Activated CD4-positive, alpha-beta T cell treated with anti-CD3 and anti-CD28 coated beads, Interleukin-2, amount 10 ng/mL, durations not matched to agents 24 days and 14 days (primary cell): Measurements from ENCODE around the gene CKMT1B. TPM values are rescaled to one million over a fixed set of nuclear protein-coding genes. Genes with fewer than 3 reads are reported as not detected.
"Not testable (repeated sequence)": the region's sequence is repeated elsewhere in the genome, so short reads cannot be mapped to it uniquely, and the experiment has no call there.

Experiments used
- DNase-seq: peaks from one replicate; pipeline ENCODE4 v3.0.0; 2022
- H3K27ac Mint-ChIP-seq: one replicate; pipeline ENCODE4 v1.8.0; 2022; ENCODE audit warnings: mild to moderate bottlenecking, mixed read lengths
- H3K27me3 Mint-ChIP-seq: one replicate; pipeline ENCODE4 v1.8.0; 2022; ENCODE audit warnings: mixed read lengths
- H3K36me3 Mint-ChIP-seq: one replicate; pipeline ENCODE4 v1.8.0; 2022; ENCODE audit warnings: low read depth, mild to moderate bottlenecking, mixed read lengths
- H3K4me1 Mint-ChIP-seq: one replicate; pipeline ENCODE4 v1.8.0; 2021; ENCODE audit warnings: mixed read lengths
- H3K4me3 Mint-ChIP-seq: one replicate; pipeline ENCODE4 v1.8.0; 2022; ENCODE audit warnings: mild to moderate bottlenecking, moderate library complexity, mixed read lengths
- H3K9me3 Mint-ChIP-seq: one replicate; pipeline ENCODE4 v1.8.0; 2021; ENCODE audit warnings: mixed read lengths
- intact Hi-C: fragments of 100-400 bp; cut with micrococcal nuclease; formaldehyde crosslinking; loops from one replicate; pipeline ENCODE4 v1.15.1; 2023
- total RNA-seq: library from RNA; stranded (reverse); gene quantifications from 2 replicates; pipeline ENCODE4 v1.2.3, GENCODE V29; 2022

The CKMT1B gene
- total RNA-seq, result 0.66 and 0.77 TPM in 2 replicates

- DNase-seq, H3K9me3 Mint-ChIP-seq, H3K36me3 Mint-ChIP-seq, H3K27ac Mint-ChIP-seq, intact Hi-C loops, H3K4me3 Mint-ChIP-seq, H3K4me1 Mint-ChIP-seq: not testable (repeated sequence)
- H3K27me3 Mint-ChIP-seq, result peaks cover 11% of the 10 kb centered on the region
Observed at GRCh38 chr15:43593328-43594190, at the start of gene CKMT1B. TSS of gene CKMT1B (plus strand) at chr15:43594027. CDS start at chr15:43594219, 192 bp downstream.

- H3K27ac Mint-ChIP-seq, result no peak overlapping the region
- H3K9me3 Mint-ChIP-seq, result no peaks in the 10 kb centered on the region
- no peak for DNase-seq
- H3K36me3 Mint-ChIP-seq, result peaks cover 8% of the 10 kb centered on the region
- intact Hi-C loops, result no loop called here
- H3K27me3 Mint-ChIP-seq, result no peaks in the 10 kb centered on the region
- H3K4me3 Mint-ChIP-seq, result no peak overlapping the region
- peaks cover 4% of the 10 kb centered on the region for H3K4me1 Mint-ChIP-seq
Observed at GRCh38 chr15:43544266-43544665, 49.6 kb upstream of the CKMT1B start.

- no peak for DNase-seq
- intact Hi-C loops, result no loop called here
- no peaks in the 10 kb centered on the region for H3K27me3 Mint-ChIP-seq
Observed at GRCh38 chr15:43545426-43545825, 48.4 kb upstream of the CKMT1B start.

GRCh38 chr15:43547539-43547938 lies 46.3 kb upstream of the CKMT1B start:
- no peaks in the 10 kb centered on the region for H3K9me3 Mint-ChIP-seq
- H3K36me3 Mint-ChIP-seq, result peaks cover 8% of the 10 kb centered on the region
- H3K27ac Mint-ChIP-seq, result no peak overlapping the region
- DNase-seq, result no peak
- no peaks in the 10 kb centered on the region for H3K27me3 Mint-ChIP-seq
- no peak overlapping the region for H3K4me3 Mint-ChIP-seq
- no peaks in the 10 kb centered on the region for H3K4me1 Mint-ChIP-seq
- intact Hi-C loops, result no loop called here

More at GRCh38 chr15:43545426-43545825, 48.4 kb upstream of the CKMT1B start:
- Mint-ChIP-seq H3K4me3 (no peak overlapping the region), H3K4me1 (peaks cover 4% of the 10 kb centered on the region), H3K9me3 (no peaks in the 10 kb centered on the region), H3K27ac (no peak overlapping the region), H3K36me3 (peaks cover 8% of the 10 kb centered on the region)

GRCh38 chr15:43550527-43551363 lies 43.1 kb upstream of the CKMT1B start:
- Mint-ChIP-seq H3K36me3 (peaks cover 8% of the 10 kb centered on the region), H3K27ac (no peak overlapping the region), H3K4me1 (no peaks in the 10 kb centered on the region), H3K27me3 (no peaks in the 10 kb centered on the region), H3K9me3 (no peaks in the 10 kb centered on the region), H3K4me3 (no peak overlapping the region)
- intact Hi-C loops, result no loop called here
- DNase-seq, result no peak

GRCh38 chr15:43552256-43552655 lies 41.6 kb upstream of the CKMT1B start:
- H3K27ac Mint-ChIP-seq, result no peak overlapping the region
- no peaks in the 10 kb centered on the region for H3K4me1 Mint-ChIP-seq
- H3K9me3 Mint-ChIP-seq, result no peaks in the 10 kb centered on the region
- H3K27me3 Mint-ChIP-seq, result no peaks in the 10 kb centered on the region
- H3K4me3 Mint-ChIP-seq, result no peak overlapping the region
- H3K36me3 Mint-ChIP-seq, result peaks cover 8% of the 10 kb centered on the region
- intact Hi-C loops, result no loop called here
- DNase-seq, result no peak

- H3K27ac Mint-ChIP-seq, result no peak overlapping the region
- no peaks in the 10 kb centered on the region for H3K9me3 Mint-ChIP-seq
- intact Hi-C loops, result no loop called here
- peaks cover 2% of the 10 kb centered on the region for H3K36me3 Mint-ChIP-seq
- no peak overlapping the region for H3K4me3 Mint-ChIP-seq
- H3K4me1 Mint-ChIP-seq, result no peaks in the 10 kb centered on the region
- no peak for DNase-seq
- H3K27me3 Mint-ChIP-seq, result no peaks in the 10 kb centered on the region
Observed at GRCh38 chr15:43552986-43553385, 40.8 kb upstream of the CKMT1B start.

GRCh38 chr15:43562753-43563152 lies 31.1 kb upstream of the CKMT1B start:
- H3K4me3 Mint-ChIP-seq, H3K36me3 Mint-ChIP-seq, intact Hi-C loops, H3K27ac Mint-ChIP-seq, H3K4me1 Mint-ChIP-seq, H3K9me3 Mint-ChIP-seq, DNase-seq, H3K27me3 Mint-ChIP-seq: not testable (repeated sequence)

GRCh38 chr15:43563793-43564192 lies 30.0 kb upstream of the CKMT1B start:
- DNase-seq, intact Hi-C loops, H3K27me3 Mint-ChIP-seq, H3K36me3 Mint-ChIP-seq, H3K4me1 Mint-ChIP-seq, H3K4me3 Mint-ChIP-seq, H3K27ac Mint-ChIP-seq, H3K9me3 Mint-ChIP-seq: not testable (repeated sequence)

- H3K27me3 Mint-ChIP-seq, H3K9me3 Mint-ChIP-seq, H3K4me3 Mint-ChIP-seq, H3K27ac Mint-ChIP-seq, intact Hi-C loops, H3K36me3 Mint-ChIP-seq, H3K4me1 Mint-ChIP-seq, DNase-seq: not testable (repeated sequence)
Observed at GRCh38 chr15:43566615-43567014, 27.2 kb upstream of the CKMT1B start.

GRCh38 chr15:43574607-43575006 lies 19.2 kb upstream of the CKMT1B start:
- DNase-seq, intact Hi-C loops, H3K4me3 Mint-ChIP-seq, H3K9me3 Mint-ChIP-seq, H3K27ac Mint-ChIP-seq, H3K27me3 Mint-ChIP-seq, H3K36me3 Mint-ChIP-seq, H3K4me1 Mint-ChIP-seq: not testable (repeated sequence)

- H3K4me3 Mint-ChIP-seq, H3K27ac Mint-ChIP-seq, H3K4me1 Mint-ChIP-seq: not testable (repeated sequence)
Observed at GRCh38 chr15:43589778-43590466, 3.9 kb upstream of the CKMT1B start, which contains the start of gene PPIP5K1. TSS of gene PPIP5K1 (minus strand) at chr15:43590208. CDS start at chr15:43584504, 5,704 bp downstream.

GRCh38 chr15:43592841-43593240 lies 986 bp upstream of the CKMT1B start:
- H3K36me3 Mint-ChIP-seq, H3K4me1 Mint-ChIP-seq, H3K9me3 Mint-ChIP-seq, H3K27me3 Mint-ChIP-seq, intact Hi-C loops, H3K27ac Mint-ChIP-seq, H3K4me3 Mint-ChIP-seq: not testable (repeated sequence)
- DNase-seq, result peak; percentile 49

More at GRCh38 chr15:43589778-43590466, 3.9 kb upstream of the CKMT1B start, which contains the start of gene PPIP5K1:
- H3K27me3 Mint-ChIP-seq, H3K36me3 Mint-ChIP-seq, intact Hi-C loops, H3K9me3 Mint-ChIP-seq, DNase-seq: not testable (repeated sequence)
